PFSK-1 (cell line): ENCODE results near the gene SLC22A14.

Experiments
- POLR2AphosphoS5 ChIP-seq: IDR thresholded peaks from 2 replicates; pipeline ENCODE4 v1.6.1; 2012; ENCODE audit warnings: low read depth, mild to moderate bottlenecking, control low read depth, low read length, moderate library complexity
- TF ChIP-seq, protein P1 (sequence below), 2 experiments: IDR thresholded peaks; 2 replicates each; pipeline versions ENCODE4 v1.6.1 to v1.8.0; 2011 to 2012; ENCODE audit warnings: low read depth in 2 of 2, low read length in 2 of 2, control low read depth in 1 of 2, inconsistent platforms in 1 of 2, mild to moderate bottlenecking in 1 of 2, moderate library complexity in 1 of 2; ENCODE audit not compliant: insufficient read depth in 1 of 2

GRCh38 chr3:38245930-38246329, 36.2 kb upstream of the SLC22A14 start:
- TF ChIP-seq POLR2AphosphoS5 = no peak
- TF ChIP-seq, protein P1, sequence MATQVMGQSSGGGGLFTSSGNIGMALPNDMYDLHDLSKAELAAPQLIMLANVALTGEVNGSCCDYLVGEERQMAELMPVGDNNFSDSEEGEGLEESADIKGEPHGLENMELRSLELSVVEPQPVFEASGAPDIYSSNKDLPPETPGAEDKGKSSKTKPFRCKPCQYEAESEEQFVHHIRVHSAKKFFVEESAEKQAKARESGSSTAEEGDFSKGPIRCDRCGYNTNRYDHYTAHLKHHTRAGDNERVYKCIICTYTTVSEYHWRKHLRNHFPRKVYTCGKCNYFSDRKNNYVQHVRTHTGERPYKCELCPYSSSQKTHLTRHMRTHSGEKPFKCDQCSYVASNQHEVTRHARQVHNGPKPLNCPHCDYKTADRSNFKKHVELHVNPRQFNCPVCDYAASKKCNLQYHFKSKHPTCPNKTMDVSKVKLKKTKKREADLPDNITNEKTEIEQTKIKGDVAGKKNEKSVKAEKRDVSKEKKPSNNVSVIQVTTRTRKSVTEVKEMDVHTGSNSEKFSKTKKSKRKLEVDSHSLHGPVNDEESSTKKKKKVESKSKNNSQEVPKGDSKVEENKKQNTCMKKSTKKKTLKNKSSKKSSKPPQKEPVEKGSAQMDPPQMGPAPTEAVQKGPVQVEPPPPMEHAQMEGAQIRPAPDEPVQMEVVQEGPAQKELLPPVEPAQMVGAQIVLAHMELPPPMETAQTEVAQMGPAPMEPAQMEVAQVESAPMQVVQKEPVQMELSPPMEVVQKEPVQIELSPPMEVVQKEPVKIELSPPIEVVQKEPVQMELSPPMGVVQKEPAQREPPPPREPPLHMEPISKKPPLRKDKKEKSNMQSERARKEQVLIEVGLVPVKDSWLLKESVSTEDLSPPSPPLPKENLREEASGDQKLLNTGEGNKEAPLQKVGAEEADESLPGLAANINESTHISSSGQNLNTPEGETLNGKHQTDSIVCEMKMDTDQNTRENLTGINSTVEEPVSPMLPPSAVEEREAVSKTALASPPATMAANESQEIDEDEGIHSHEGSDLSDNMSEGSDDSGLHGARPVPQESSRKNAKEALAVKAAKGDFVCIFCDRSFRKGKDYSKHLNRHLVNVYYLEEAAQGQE (IDR thresholded peaks at IDR 0.05; ENCODE audit: insufficient read depth in 1 of 2, low read depth in 2 of 2, low read length in 2 of 2) = no peak
